ENCODE measurements around the gene ENTPD8.

The ENTPD8 gene

GRCh38 chr9:137385061-137385655 lies 56.0 kb downstream of the ENTPD8 start:
- DNase-seq = no peak
- peaks cover 13% of the 10 kb centered on the region for H3K4me1 ChIP-seq (ENCODE audit: control insufficient read depth, insufficient read depth, low read length, poor library complexity, severe bottlenecking)
- no peak overlapping the region for H3K27ac ChIP-seq (ENCODE audit: insufficient read depth, low read length, poor library complexity, severe bottlenecking)
- H3K36me3 ChIP-seq (ENCODE audit: control insufficient read depth, insufficient read depth, low read length) = no peaks in the 10 kb centered on the region
- no peak overlapping the region for H3K4me3 ChIP-seq (ENCODE audit: insufficient read depth, low read depth, low read length, poor library complexity, severe bottlenecking)
- H3K27me3 ChIP-seq (replicated peaks; ENCODE audit: control insufficient read depth, insufficient read depth, low read length, poor library complexity, severe bottlenecking) = no peaks in the 10 kb centered on the region
- no peaks in the 10 kb centered on the region for H3K9me3 ChIP-seq (ENCODE audit: control insufficient read depth, low read length)
